Measurements from ENCODE around the gene ABI3BP.
A peak's percentile ranks its signal among the peaks of the same experiment; 100 is the strongest.

The ABI3BP gene

DNA sequence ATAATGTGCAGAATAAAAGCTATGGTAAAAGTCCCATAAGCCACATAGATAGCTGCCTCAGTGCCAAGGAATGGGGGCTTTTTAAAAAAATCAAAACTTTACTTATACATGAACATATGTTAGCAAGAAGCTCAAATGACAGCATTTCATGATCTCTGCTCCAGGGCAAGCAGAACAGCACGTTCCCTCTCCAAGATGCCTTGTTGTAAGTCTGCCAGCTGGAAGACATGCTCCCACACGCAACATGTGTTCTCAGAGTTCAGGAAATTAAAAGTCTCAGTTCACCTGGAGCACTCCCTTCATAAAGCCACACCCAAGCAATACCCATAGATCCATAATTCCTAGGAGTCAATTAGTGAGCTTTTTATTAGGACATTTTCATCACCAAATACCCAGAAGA, 52.2 kb downstream of the ABI3BP start:
- DNase-seq, result no peak

DNA sequence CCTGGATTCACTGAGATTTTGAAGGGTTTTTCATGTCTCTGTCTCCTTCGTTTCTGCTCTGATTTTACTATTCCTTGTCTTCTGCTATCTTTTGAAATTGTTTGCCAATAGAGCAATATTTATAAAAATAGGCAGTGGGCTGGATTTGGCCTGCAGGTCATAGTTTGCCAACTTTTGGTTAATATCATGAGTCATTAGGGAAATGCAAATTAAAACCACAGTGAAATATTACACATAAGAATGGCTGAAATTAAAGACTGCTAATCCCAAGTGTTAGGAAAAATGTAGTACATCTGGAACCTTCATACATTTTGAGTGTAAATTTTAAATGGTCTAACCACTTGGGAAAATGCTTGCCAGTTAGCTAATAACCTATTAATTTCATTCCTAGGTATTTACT, 56.3 kb downstream of the ABI3BP start:
- DNase-seq, result no peak

GRCh38 chr3:100932491-100932890, 60.7 kb downstream of the ABI3BP start:
- DNase-seq, result no peak

- no peak for DNase-seq
Measured at GRCh38 chr3:100928638-100929428, 64.4 kb downstream of the ABI3BP start.

DNA sequence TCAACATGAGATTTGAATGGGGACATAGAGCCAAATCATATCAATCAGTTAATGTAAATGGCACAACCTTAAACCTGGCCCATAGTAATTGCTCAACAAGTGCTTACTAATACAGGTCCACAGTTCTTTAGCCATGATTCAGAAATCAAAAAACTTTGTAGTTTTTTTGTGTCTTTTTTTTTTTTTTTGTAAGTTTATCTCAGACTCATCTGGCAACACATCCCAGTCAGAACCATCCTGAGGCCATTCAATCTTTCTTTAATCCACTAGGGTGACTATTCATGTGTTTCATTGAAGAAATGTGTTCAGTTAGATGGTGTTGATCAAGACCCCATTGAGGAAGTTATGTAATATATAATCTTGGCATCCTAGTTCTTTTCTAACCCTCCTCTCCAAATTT, 65.4 kb downstream of the ABI3BP start:
- no peak for DNase-seq

DNA sequence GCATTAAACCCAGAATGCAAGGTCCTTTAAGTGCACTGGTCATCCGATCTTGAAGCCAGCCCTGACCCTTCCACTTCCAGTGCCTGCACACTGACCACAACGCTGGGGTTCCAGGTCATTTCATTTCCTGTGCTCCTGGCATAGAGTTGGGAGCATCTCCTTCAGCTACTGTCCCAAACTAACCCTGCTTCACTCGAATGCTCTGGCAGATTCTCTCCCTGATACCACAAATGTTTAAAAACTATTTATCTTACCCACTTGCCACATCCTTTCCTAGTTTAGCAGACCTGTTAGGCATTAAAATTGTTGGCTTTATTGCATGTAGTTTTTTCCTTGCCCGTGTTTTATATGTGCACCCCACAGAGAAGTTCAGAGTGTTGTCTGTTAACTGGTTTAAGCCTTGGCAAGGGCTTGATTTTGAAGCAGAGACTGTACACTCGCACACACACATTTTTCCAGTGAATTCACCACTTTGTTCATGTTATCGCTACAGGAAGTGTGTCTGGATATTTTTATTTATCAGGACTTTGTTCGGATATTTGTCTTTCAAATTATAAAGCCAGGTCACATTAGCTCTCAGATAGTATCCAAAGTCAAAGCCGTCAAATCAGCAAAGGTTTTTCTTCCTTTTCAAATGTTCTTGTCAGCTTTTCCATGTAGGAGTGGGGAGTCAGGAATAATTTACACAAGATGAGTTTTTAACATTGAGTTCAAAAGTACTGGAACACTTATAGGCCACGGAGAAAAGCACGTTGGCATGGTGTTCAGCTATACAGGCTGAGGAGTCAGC, 77.3 kb downstream of the ABI3BP start:
- no peak for DNase-seq

- no peak for DNase-seq
Measured at GRCh38 chr3:100913870-100914648, 79.2 kb downstream of the ABI3BP start.

DNA sequence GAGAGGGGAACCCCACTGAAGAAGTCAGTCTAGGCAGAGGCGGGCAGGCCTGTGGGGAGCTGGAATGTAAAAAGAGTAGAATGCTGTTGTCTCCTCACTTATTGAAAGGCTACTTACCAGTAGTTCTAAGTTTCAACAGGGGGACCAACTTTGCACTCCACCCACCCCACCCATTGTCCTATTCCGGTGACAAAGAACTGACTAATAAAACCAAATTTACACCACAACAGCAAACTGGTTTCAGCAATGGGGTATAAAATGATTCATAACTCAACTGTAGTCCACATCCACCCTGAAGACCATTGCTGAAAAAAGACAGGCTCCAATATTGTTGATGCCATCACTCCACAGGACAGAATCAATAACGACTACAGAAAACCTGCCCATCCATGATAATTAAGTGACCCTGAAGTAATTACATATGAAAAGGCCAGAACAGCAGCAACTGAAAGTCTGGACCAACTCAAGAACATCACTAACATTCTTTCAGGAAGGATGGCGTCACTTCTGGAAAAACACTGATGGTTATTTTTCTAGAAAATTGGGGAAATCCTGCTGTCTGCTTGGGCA, 80.2 kb downstream of the ABI3BP start:
- DNase-seq, result no peak

DNA sequence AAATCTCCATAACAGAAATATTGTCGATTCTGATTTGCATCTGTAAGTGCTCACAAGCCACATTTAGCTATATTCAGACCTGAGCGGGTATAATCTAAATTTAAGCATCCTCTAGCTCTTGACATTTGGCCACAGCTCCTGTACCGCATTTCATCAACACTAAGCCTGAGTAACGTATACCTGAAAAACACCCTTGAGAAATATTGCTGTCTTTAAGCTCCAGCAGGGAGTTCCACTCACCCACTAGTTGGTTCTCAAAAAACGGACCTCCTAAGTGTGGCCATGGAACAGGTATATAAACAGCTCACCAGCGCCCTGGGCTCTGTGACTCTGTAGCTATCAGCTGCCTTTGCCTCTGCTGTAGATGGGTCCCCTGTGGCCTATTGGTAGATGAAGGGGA, 80.7 kb downstream of the ABI3BP start:
- no peak for DNase-seq

DNA sequence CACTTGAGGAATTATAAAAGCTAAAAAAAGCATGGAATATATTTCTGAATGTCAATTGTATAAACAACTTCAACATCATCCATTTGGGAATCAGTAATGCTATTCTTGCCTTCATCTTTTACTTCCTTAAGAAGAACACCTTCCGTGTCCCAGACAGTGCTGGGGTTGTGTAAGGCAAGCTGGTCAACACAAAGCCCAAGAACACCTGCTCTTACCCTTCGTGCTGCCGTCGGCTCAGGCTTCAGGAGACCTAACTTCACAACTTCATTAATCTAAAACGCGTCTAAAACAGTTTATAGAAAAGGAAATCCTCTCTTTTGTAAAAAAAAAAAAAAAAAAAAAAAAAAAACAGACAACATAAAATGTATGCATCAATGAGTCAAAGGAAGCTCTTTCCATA, 81.3 kb downstream of the ABI3BP start:
- DNase-seq, result no peak

- no peak for DNase-seq
Measured at GRCh38 chr3:100910986-100911385, 82.2 kb downstream of the ABI3BP start.

- no peak for DNase-seq
Measured at GRCh38 chr3:100902572-100902971, 90.6 kb downstream of the ABI3BP start.

DNA sequence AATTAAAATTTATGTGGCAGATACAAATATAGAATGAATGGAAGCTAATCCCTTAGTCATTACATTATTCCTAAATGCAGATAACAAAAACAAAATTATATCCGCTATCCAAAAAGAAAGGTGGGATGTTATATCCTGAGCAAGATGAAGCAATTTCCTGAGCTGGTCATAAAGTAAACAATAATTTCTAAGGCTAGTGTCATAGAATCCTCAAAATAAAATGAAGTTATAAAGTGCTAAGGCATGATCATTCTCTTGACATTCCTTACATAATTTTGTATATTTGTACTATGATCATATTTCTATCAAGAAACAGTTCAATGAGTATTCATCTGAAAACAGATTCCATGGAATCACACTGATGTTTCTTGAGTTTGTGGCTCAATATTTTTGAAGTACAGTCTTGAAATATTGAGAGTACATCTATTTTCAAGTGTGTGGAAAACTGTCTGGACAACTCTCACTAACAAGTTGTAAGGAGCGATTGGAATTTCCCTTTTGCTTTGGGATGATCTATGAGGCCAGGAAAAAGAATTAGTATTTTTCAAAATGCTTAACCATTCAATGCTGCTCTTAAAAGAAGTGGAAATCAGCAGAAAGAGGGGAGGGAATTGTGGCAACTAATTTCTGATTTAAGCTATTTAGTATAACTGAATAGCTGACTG, 92.4 kb downstream of the ABI3BP start:
- DNase-seq, result no peak

DNA sequence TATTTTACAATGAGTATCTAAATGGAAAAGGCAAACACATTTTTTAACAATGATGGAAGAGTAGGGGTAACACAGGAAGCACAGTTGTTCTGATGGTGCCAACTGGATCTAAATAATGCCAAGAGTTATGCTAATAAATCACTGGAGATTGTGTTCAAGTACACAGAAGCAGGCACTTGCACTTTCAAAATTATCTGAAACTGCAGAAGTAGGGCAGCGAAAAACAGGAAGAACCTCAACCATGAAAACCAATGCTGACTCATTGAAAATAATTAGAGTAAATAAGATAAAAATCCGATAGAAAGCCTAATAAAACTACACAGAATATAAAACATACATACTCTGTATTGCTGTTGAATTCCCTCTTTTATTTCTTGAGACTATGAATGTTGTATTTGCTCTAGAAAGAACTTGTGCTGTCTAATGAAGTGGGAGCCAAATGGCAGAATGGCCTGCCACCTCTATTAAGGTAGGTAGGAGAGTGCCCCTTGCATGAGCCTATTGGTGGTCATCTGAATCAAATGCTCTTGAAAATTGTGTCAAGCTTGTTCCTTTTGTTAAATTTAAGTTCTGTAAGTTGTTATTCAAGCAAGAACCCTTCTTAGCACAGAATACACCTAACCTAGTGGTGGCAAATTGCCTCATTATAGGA, 93.7 kb downstream of the ABI3BP start:
- peak in 1 of 2 donors; percentile 23 for DNase-seq

- DNase-seq, result no peak
Measured at GRCh38 chr3:100898681-100899080, 94.5 kb downstream of the ABI3BP start.

GRCh38 chr3:100896994-100897393, 96.2 kb downstream of the ABI3BP start:
- no peak for DNase-seq

DNA sequence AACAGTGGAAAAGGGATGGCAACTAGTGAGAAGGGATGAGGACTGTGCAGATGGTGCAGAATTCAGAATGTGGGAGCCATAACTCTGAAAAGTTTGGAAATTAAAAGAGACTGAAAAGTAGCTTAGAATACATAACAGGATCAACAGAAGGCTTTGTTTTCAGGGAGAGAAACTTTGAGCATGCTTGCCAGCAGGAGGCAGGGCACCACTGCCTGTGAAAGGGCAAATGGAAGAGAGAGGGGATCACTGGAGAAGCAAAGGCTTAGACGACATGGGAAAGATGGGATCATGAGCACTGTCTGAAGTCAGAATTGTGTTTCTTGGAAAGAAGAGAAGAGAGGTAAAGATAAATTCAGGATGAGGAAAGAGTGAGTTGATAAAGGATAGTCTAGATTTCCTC, 99.6 kb downstream of the ABI3BP start:
- no peak for DNase-seq

DNA sequence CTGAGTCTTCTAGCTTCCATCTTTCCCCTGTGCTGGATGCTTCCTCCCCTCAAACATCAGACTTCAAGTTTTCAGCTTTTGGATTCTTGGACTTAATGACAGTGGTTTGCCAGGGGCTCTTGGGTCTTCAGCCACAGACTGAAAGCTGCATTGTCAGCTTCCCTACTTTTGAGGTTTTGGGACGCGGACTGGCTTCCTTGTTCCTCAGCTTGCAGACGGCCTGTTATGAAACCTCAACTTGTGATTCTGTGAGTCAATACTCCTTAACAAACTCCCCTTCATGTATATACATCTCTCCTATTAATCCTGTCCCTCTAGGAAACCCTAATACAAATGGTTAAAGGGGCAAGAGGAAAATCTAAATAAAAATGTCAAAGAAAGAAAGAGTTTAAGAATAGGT, 100.1 kb downstream of the ABI3BP start:
- no peak for DNase-seq

- DNase-seq, result no peak
Measured at GRCh38 chr3:100891827-100892226, 101.4 kb downstream of the ABI3BP start.

GRCh38 chr3:100891033-100891432, 102.2 kb downstream of the ABI3BP start:
- no peak for DNase-seq

DNA sequence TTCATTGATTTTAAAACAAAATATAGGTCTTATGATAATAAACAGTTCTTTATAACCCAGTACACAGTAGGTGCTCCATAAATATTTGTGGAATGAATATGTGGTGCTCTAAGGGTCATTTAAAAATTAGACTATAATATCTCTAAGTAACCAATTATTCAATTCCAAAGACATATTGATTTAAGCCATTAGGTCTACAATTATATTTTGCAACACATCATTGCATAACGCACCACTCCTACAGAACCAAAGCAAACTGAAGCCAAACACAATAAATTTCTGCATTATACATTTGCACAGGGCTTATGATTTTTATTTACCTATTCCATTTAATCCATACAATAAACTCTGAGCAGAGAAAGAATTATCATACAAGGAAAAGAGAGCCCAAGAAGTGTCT, 104.3 kb downstream of the ABI3BP start:
- no peak for DNase-seq

- DNase-seq, result no peak
Measured at GRCh38 chr3:100882571-100882984, 110.6 kb downstream of the ABI3BP start.
